DMS 273 (cell line): ENCODE results near the gene L3MBTL4.
"Not testable (repeated sequence)": the region's sequence is repeated elsewhere in the genome, so short reads cannot be mapped to it uniquely, and the experiment has no call there.

Experiments used
- DNase-seq: peaks from one replicate; lab custom pipeline; 2025; ENCODE audit not compliant: unreplicated experiment; lab: John Stamatoyannopoulos, UW

L3MBTL4 gene

GRCh38 chr18:6118080-6118479 lies 296.6 kb downstream of the L3MBTL4 start:
- DNase-seq: no peak

- DNase-seq: no peak
Observed at GRCh38 chr18:6115710-6116109, 299.0 kb downstream of the L3MBTL4 start.

- no peak for DNase-seq
Observed at GRCh38 chr18:6113650-6114049, 301.1 kb downstream of the L3MBTL4 start.

GRCh38 chr18:6111726-6112125 lies 303.0 kb downstream of the L3MBTL4 start:
- DNase-seq: no peak

GRCh38 chr18:6109743-6110142 lies 305.0 kb downstream of the L3MBTL4 start:
- no peak for DNase-seq

GRCh38 chr18:6107794-6108193 lies 306.9 kb downstream of the L3MBTL4 start:
- no peak for DNase-seq

- no peak for DNase-seq
Observed at GRCh38 chr18:6106091-6106685, 308.5 kb downstream of the L3MBTL4 start.

- no peak for DNase-seq
Observed at GRCh38 chr18:6103741-6104140, 311.0 kb downstream of the L3MBTL4 start.

- DNase-seq: no peak
Observed at GRCh38 chr18:6096730-6097129, 318.0 kb downstream of the L3MBTL4 start.

- no peak for DNase-seq
Observed at GRCh38 chr18:6088432-6088831, 326.3 kb downstream of the L3MBTL4 start.

GRCh38 chr18:6086731-6087130 lies 328.0 kb downstream of the L3MBTL4 start:
- DNase-seq: no peak

- no peak for DNase-seq
Observed at GRCh38 chr18:6079406-6079805, 335.3 kb downstream of the L3MBTL4 start.

GRCh38 chr18:6078877-6079276 lies 335.8 kb downstream of the L3MBTL4 start:
- no peak for DNase-seq

- not testable (repeated sequence) for DNase-seq
Observed at GRCh38 chr18:6072423-6072822, 342.3 kb downstream of the L3MBTL4 start.

GRCh38 chr18:6069539-6069938 lies 345.2 kb downstream of the L3MBTL4 start:
- DNase-seq: no peak

GRCh38 chr18:6069103-6069502 lies 345.6 kb downstream of the L3MBTL4 start:
- DNase-seq: no peak

- DNase-seq: no peak
Observed at GRCh38 chr18:6060149-6060548, 354.6 kb downstream of the L3MBTL4 start.

- DNase-seq: no peak
Observed at GRCh38 chr18:6059551-6059950, 355.2 kb downstream of the L3MBTL4 start.

- peak; percentile 9 for DNase-seq
Observed at GRCh38 chr18:6058941-6059340, 355.8 kb downstream of the L3MBTL4 start.

GRCh38 chr18:6057604-6058003 lies 357.1 kb downstream of the L3MBTL4 start:
- no peak for DNase-seq

- DNase-seq: no peak
Observed at GRCh38 chr18:6056171-6056910, 358.4 kb downstream of the L3MBTL4 start.

GRCh38 chr18:6055711-6056110 lies 359.0 kb downstream of the L3MBTL4 start:
- DNase-seq: no peak
